Gastrocnemius medialis (tissue), 4 donors: ENCODE measurements around the gene CEP126. TPM values are rescaled to one million over a fixed set of nuclear protein-coding genes. Genes with fewer than 3 reads are reported as not detected.

ENCODE experiments used
- ATAC-seq, 2 donors: fragments of 150-250 bp; one replicate each; pipeline ENCODE4 v1.9.1; 2016
- DNase-seq, 2 donors: peaks; one replicate each; pipeline ENCODE4 v3.0.0-alpha.2; 2019
- H3K27ac ChIP-seq, 4 donors: fragments of 200-600 bp; sonication (generic); 1 replicate in 1 of 4; 2 replicates in 3 of 4; pipeline ENCODE4 v1.5.1; 2016 to 2018; ENCODE audit warnings: mild to moderate bottlenecking in 2 of 4, moderate library complexity in 1 of 4
- H3K27me3 ChIP-seq, 3 donors: fragments of 200-600 bp; sonication (generic) in 2 of 3; 1 replicate in 1 of 3; 2 replicates in 2 of 3; pipeline versions ENCODE4 v1.5.1 to v1.6.0; 2016 to 2019; ENCODE audit warnings: mild to moderate bottlenecking in 1 of 3, moderate library complexity in 1 of 3
- H3K36me3 ChIP-seq, 2 donors: fragments of 200-600 bp; sonication (generic) in 1 of 2; one replicate each; pipeline ENCODE4 v1.5.1; 2017 to 2018
- H3K4me1 ChIP-seq, 2 donors: fragments of 200-600 bp; sonication (generic) in 1 of 2; one replicate each; pipeline ENCODE4 v1.5.1; 2016 to 2017; ENCODE audit warnings: mild to moderate bottlenecking in 2 of 2
- H3K4me3 ChIP-seq, 4 donors: fragments of 200-600 bp; sonication (generic) in 3 of 4; 1 replicate in 1 of 4; 2 replicates in 3 of 4; pipeline ENCODE4 v1.5.1; 2016 to 2019; ENCODE audit warnings: mild to moderate bottlenecking in 2 of 4
- H3K9me3 ChIP-seq, 3 donors: fragments of 200-600 bp; sonication (generic) in 2 of 3; 1 replicate in 1 of 3; 2 replicates in 2 of 3; pipeline ENCODE4 v1.5.1; 2016 to 2019
- CTCF ChIP-seq, 5 experiments: fragments of 450-650 bp in 3 of 5; fragments of 200-600 bp in 2 of 5; sonication (generic) in 2 of 5; IDR thresholded peaks in 4 of 5; conservative IDR thresholded peaks in 1 of 5; 1 replicate in 4 of 5; 2 replicates in 1 of 5; pipeline ENCODE4 v1.5.1; 2016 to 2019; ENCODE audit warnings: antibody characterized with exemption in 5 of 5, mild to moderate bottlenecking in 3 of 5, moderate library complexity in 3 of 5
- POLR2A ChIP-seq, 2 donors: fragments of 450-650 bp; IDR thresholded peaks; one replicate each; pipeline ENCODE4 v1.6.1; 2017; ENCODE audit warnings: antibody characterized with exemption in 2 of 2, mild to moderate bottlenecking in 2 of 2, moderate library complexity in 2 of 2
- in situ Hi-C, 4 donors: fragments of 200-750 bp; cut with MboI; loops; one replicate each; pipeline versions ENCODE4 v1.15.0 to v1.8.0; 2017; ENCODE audit warnings: low sequenced_read_pairs in 4 of 4
- intact Hi-C: fragments of 100-400 bp; cut with DNase I; formaldehyde crosslinking; loops from one replicate; pipeline ENCODE4 v1.15.1; 2023; ENCODE audit warnings: low total_unique reads
- total RNA-seq, 4 donors: library from RNA; depleted of rRNA; stranded (reverse); fragments of >200 nt; gene quantifications; one replicate each; pipeline versions ENCODE4 v1.1.0 to v1.2.3, GENCODE V29; 2016

The CEP126 gene
- total RNA-seq, 4 donors from 2014 or later = 0.42 to 0.63 (median 0.55) TPM

GRCh38 chr11:102047305-102047924, 132.6 kb downstream of the CEP126 start, which contains the start of gene CFAP300:
Gene CFAP300 (plus strand): TSS chr11:102047437. CDS start chr11:102047471, 34 bp downstream.
- H3K9me3 ChIP-seq = no peaks in the 10 kb centered on the region
- in situ Hi-C loops = no loop called here
- peak; percentile 58 to 70 for DNase-seq
- intact Hi-C loops = loop anchor here (5.0 kb wide), 1 partner anchor 220 kb away; no protein-coding TSS in a partner anchor
- H3K4me1 ChIP-seq = peaks cover 0 to 8% of the 10 kb centered on the region in 2 donors
- ATAC-seq = peak; percentile 68 to 79
- H3K4me3 ChIP-seq = peak within 1 kb of the TSS; percentile 61 to 87 (median 63)
- no peaks in the 10 kb centered on the region for H3K36me3 ChIP-seq
- H3K27me3 ChIP-seq = peaks cover 7 to 14% (median 12%) of the 10 kb centered on the region in 3 donors
- TF ChIP-seq CTCF (IDR thresholded peaks at IDR 0.05 in 4 of 5, conservative IDR thresholded peaks at IDR 0.05 in 1 of 5) (no peak), POLR2A (IDR thresholded peaks at IDR 0.05) (no peak)
- peak within 1 kb of the TSS; percentile 31 to 56 (median 37) for H3K27ac ChIP-seq

Other genes with a start within 250 kb of the CEP126 start
- 1 to 10 TPM in 1 of 4 donors, not detected in 3; 1.1 TPM for gene ANGPTL5, start 1.5 kb downstream of the CEP126 start, total RNA-seq
- gene CFAP300, start 132.4 kb downstream of the CEP126 start, total RNA-seq = under 1 TPM in 1 of 4 donors, not detected in 3; 0.22 TPM
- gene YAP1, start 195.4 kb downstream of the CEP126 start, total RNA-seq = 10 to 100 TPM; 41.9 to 89.4 (median 72.6) TPM